Brain microvascular endothelial cell (primary cell): Measurements from ENCODE around the gene TTC7B.

Experiments
- DNase-seq: peaks from one replicate; pipeline ENCODE4 v3.0.0-alpha.2; 2020
- H3K27ac ChIP-seq: fragments of 250-450 bp; sonication (Bioruptor Pico); 2 replicates; pipeline ENCODE4 v1.5.1; 2020; ENCODE audit warnings: mild to moderate bottlenecking, moderate library complexity
- H3K27me3 ChIP-seq: fragments of 250-450 bp; sonication (Bioruptor Pico); replicated peaks from 2 replicates; pipeline ENCODE4 v1.5.1; 2020; ENCODE audit warnings: mild to moderate bottlenecking
- H3K36me3 ChIP-seq: fragments of 250-450 bp; sonication (Bioruptor Pico); replicated peaks from 2 replicates; pipeline ENCODE4 v1.5.1; 2020; ENCODE audit warnings: mild to moderate bottlenecking
- H3K4me3 ChIP-seq: 2 replicates; pipeline ENCODE4 v1.5.1; 2011; ENCODE audit warnings: low read depth, mild to moderate bottlenecking, control low read depth, low read length, moderate library complexity
- CTCF ChIP-seq: IDR thresholded peaks from 2 replicates; pipeline ENCODE4 v1.5.1; 2011; ENCODE audit warnings: low read depth, mild to moderate bottlenecking, moderate library complexity, low read length, control low read depth, inconsistent platforms; ENCODE audit errors: missing control alignments
- in situ Hi-C: cut with HindIII; loops from 2 replicates; pipeline ENCODE4 v1.10.0; 2017; ENCODE audit warnings: low sequenced_read_pairs, low pct_ligation_motif_present

TTC7B gene

GRCh38 chr14:90778571-90779255, 37.5 kb downstream of the TTC7B start:
- Histone ChIP-seq H3K36me3 (no peaks in the 10 kb centered on the region), H3K27me3 (no peaks in the 10 kb centered on the region), H3K27ac (no peak overlapping the region), H3K4me3 (no peak overlapping the region)
- no peak for TF ChIP-seq CTCF
- in situ Hi-C loops = no loop called here
- DNase-seq = no peak

DNA sequence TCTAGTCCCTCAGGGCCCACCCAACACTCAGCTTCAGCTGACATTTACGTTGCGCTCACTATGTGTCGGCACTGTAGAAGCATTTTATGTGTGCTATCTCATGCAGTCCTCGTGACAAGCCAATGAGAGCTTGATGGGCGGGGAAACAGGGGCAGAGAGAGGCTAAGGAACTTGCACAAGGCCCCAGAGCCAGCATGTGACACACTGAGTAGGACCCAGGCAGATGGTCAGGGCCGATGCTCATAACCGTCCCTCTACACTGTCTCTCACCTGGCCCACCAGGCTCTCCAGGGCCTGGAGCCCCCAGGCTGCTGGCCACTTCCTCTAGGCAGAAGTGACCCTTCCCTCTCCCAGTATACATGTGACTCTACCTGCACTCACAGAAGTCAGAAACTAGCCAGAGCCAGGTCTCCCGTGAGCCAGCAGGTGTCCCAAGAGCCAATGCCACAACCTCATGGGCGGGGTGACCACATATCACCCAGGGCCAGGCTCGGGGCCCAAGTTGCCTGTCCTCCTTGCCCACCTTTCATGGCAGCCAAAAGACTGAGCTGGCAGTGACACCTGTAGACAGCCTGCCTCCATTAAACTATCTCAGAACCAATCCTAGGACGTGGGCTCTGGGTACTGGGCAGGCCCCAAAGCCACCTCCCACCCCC, 38.3 kb downstream of the TTC7B start:
- in situ Hi-C loops = no loop called here
- no peaks in the 10 kb centered on the region for H3K27me3 ChIP-seq
- no peaks in the 10 kb centered on the region for H3K36me3 ChIP-seq
- DNase-seq = no peak
- H3K27ac ChIP-seq = no peak overlapping the region
- H3K4me3 ChIP-seq = no peak overlapping the region
- no peak for TF ChIP-seq CTCF

DNA sequence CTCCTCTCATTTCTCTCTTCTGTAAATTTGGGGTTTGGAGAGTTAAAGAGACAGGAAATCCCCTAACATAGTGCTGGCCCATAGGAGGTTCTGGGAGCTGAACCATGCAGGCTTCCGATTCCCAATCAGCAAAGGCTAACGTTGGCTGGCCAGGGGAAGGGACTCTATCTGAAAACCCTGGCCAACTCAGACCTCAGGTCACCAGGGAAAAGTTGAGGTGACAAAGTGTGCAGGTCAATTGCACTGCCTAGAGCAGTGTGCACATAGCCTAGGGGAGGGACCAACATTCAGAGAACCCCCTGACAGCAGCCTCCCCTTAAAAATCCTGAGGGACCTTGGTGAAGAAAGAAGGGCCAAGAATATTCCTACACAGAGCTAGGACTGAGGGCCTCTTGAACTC, 38.9 kb downstream of the TTC7B start:
- in situ Hi-C loops = no loop called here
- no peaks in the 10 kb centered on the region for H3K27me3 ChIP-seq
- no peak overlapping the region for H3K27ac ChIP-seq
- no peak for TF ChIP-seq CTCF
- no peak for DNase-seq
- H3K36me3 ChIP-seq = no peaks in the 10 kb centered on the region
- no peak overlapping the region for H3K4me3 ChIP-seq

DNA sequence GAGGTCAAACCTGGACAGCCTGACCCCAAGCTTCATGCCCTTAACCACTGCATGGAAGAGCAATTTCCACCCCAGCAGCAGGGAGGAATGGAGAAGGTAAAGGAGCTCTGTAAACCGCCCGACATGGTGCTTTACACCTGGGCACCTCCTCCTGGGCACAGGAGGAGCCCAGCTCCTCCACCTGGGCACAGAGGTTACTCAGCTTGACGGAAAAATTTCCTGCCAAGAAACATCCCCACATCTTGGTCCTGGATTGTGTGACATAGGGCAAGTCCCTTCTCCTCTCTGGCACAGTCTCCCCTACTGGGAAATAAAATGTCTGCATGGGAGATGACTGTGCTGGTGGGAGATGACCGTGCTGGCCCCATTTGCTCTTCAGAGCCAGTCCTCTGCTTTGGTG, 40.8 kb downstream of the TTC7B start:
- no peak for TF ChIP-seq CTCF
- no peaks in the 10 kb centered on the region for H3K36me3 ChIP-seq
- no peak for DNase-seq
- no peaks in the 10 kb centered on the region for H3K27me3 ChIP-seq
- H3K4me3 ChIP-seq = no peak overlapping the region
- H3K27ac ChIP-seq = no peak overlapping the region
- in situ Hi-C loops = no loop called here

DNA sequence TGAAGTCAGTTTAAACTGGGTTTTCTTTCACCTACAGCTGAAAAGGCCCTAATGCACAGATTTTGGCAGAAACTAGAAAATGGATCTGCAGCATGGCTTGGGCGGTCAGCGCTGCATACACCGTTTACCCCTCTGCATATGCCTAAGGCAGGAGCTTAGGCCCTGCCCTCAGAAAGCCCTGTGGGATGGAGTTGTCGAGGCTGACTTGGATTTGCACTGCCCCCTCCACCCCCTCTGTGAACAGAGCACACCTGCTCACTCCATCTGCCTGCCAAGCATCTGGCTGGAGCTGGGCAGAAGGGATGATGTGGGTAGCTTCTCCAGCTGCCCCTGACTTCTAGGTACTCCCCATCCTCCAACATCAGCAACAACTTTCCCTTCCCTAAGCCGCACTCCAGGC, 41.9 kb downstream of the TTC7B start:
- in situ Hi-C loops = no loop called here

More for the DNA sequence above, 41.9 kb downstream of the TTC7B start:
- no peaks in the 10 kb centered on the region for H3K36me3 ChIP-seq
- no peak overlapping the region for H3K4me3 ChIP-seq
- TF ChIP-seq CTCF = no peak
- no peak for DNase-seq
- no peak overlapping the region for H3K27ac ChIP-seq
- no peaks in the 10 kb centered on the region for H3K27me3 ChIP-seq
